Progenitor cell of endocrine pancreas (in vitro differentiated cells): ENCODE results near the gene ZNF160. TPM values are rescaled to one million over a fixed set of nuclear protein-coding genes. Genes with fewer than 3 reads are reported as not detected.

Experiments
- DNase-seq: peaks from one replicate; pipeline ENCODE4 v3.0.0; 2021; ENCODE audit warnings: low spot score; ENCODE audit not compliant: unreplicated experiment
- H3K27ac Mint-ChIP-seq: 2 replicates; pipeline ENCODE4 v1.8.0; 2021; ENCODE audit warnings: mild to moderate bottlenecking, moderate library complexity, mixed read lengths
- H3K27me3 Mint-ChIP-seq: 2 replicates; pipeline ENCODE4 v1.8.0; 2021; ENCODE audit warnings: mixed read lengths
- H3K36me3 Mint-ChIP-seq: 2 replicates; pipeline ENCODE4 v1.8.0; 2022; ENCODE audit warnings: mixed read lengths; ENCODE audit not compliant: insufficient read depth
- H3K4me1 Mint-ChIP-seq: 2 replicates; pipeline ENCODE4 v1.8.0; 2021; ENCODE audit warnings: low read depth, mixed read lengths
- H3K4me3 Mint-ChIP-seq: 2 replicates; pipeline ENCODE4 v1.8.0; 2021; ENCODE audit warnings: low read depth, mild to moderate bottlenecking, moderate library complexity, mixed read lengths
- H3K9me3 Mint-ChIP-seq: 2 replicates; pipeline ENCODE4 v1.8.0; 2021; ENCODE audit warnings: low read depth, mixed read lengths
- CTCF ChIP-seq: fragments of 200-600 bp; sonication (generic); IDR thresholded peaks from one replicate; pipeline ENCODE4 v1.5.0; 2021; ENCODE audit warnings: antibody characterized with exemption, mild to moderate bottlenecking; ENCODE audit not compliant: unreplicated experiment
- total RNA-seq: library from RNA; stranded (reverse); gene quantifications from 2 replicates; pipeline ENCODE4 v1.2.1, GENCODE V29; 2021

ZNF160 gene
- total RNA-seq, 1 donor from 2014 or later = 51.0 TPM

DNA sequence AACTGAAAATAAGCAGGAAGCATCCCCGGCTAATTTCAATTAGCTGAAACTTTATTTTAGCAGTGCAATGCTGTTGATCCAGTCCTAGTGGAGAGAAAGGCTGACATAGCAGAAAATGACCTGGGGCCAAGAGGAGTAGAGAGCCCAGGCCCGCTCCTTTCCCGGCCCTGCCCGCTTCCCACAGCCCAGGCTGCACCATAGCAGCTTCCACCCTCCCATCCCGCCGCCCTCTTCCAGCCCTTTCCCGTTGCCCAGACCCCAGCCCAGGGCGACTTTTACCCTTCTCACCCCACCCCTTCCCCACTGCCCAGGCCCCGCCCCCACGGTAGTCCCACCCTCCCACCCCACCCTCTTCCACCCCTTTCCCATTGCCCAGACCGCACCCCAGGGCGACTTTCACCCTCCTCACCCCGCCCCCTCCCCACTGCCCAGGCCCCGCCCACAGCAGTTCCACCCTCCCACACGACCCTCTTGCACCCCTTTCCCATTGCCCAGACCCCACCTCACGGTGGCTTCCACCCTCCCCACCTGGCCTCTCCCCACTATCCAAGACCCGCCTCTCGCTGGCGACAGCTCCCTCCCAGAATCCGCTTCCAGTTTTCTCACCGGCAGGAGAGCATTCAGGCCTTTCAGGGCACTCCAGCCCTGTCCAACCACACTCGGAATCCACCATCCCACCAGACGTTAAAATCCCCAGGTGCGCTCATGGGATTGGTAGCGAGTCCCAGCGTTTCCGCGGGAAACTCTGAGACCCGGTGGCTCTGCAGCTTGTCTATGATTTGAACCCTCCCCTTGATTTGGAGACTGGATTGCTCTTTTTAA, 8.3 kb downstream of the ZNF160 start:
- DNase-seq = no peak
- peaks cover 14% of the 10 kb centered on the region for H3K36me3 Mint-ChIP-seq

GRCh38 chr19:53092723-53093122, 10.5 kb downstream of the ZNF160 start:
- H3K4me3 Mint-ChIP-seq = no peak overlapping the region
- H3K27ac Mint-ChIP-seq = no peak overlapping the region
- no peak for TF ChIP-seq CTCF
- H3K36me3 Mint-ChIP-seq = peaks cover 16% of the 10 kb centered on the region
- no peaks in the 10 kb centered on the region for H3K27me3 Mint-ChIP-seq
- no peak for DNase-seq
- no peaks in the 10 kb centered on the region for H3K9me3 Mint-ChIP-seq
- peaks cover 16% of the 10 kb centered on the region for H3K4me1 Mint-ChIP-seq

More for the DNA sequence above, 8.3 kb downstream of the ZNF160 start:
- no peak overlapping the region for H3K4me3 Mint-ChIP-seq
- H3K4me1 Mint-ChIP-seq = peaks cover 16% of the 10 kb centered on the region
- H3K9me3 Mint-ChIP-seq = no peaks in the 10 kb centered on the region
- no peak for TF ChIP-seq CTCF
- no peaks in the 10 kb centered on the region for H3K27me3 Mint-ChIP-seq
- H3K27ac Mint-ChIP-seq = peak overlapping the region; percentile 71

DNA sequence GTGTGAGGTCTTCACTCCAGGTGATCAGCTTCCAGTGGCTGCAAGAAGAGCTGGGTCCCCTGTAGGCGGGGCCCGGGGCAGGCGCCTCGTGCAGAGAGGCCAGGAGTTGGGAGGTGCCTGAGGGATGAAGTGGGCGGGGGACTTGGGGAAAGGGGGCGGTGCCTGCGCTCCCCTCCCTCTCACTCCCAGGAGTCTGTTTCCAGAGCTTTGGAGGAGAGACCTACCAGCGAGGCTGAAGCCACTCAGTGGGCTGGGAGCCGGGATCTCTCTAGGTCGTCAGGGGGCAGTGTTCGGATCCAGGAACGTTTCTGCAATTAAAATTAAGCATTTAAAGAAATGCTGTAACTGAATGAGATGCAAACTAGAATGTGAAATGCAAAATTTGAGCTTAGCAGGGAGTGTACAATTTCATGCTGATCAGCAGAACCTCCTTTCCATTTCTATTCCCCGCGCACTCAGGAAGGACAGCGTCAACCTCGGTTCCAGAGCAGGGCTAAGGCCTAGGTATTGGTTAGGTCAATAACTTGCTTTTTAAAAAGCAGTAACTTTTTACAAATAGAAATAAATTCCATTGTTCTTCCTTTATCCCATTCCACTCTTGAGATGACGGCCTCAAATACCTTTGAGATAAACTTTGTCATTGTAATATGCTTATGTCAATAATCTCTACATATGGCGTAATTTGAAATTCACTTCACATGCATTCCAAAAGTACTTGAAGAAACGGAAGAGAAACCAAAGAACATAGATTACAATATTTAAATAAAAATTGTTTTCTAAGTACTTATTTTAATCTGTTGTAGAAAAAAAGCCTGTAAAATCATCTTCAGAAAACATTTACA, 11.6 kb downstream of the ZNF160 start:
- Mint-ChIP-seq H3K36me3 (peaks cover 14% of the 10 kb centered on the region), H3K4me3 (no peak overlapping the region), H3K27me3 (no peaks in the 10 kb centered on the region), H3K9me3 (no peaks in the 10 kb centered on the region), H3K27ac (no peak overlapping the region), H3K4me1 (peaks cover 9% of the 10 kb centered on the region)
- no peak for DNase-seq
- TF ChIP-seq CTCF = no peak

- no peak overlapping the region for H3K27ac Mint-ChIP-seq
- no peak for TF ChIP-seq CTCF
- no peaks in the 10 kb centered on the region for H3K9me3 Mint-ChIP-seq
- H3K4me3 Mint-ChIP-seq = no peak overlapping the region
- H3K27me3 Mint-ChIP-seq = no peaks in the 10 kb centered on the region
- no peak for DNase-seq
- no peaks in the 10 kb centered on the region for H3K4me1 Mint-ChIP-seq
- peaks cover 29% of the 10 kb centered on the region for H3K36me3 Mint-ChIP-seq
Observed at GRCh38 chr19:53088091-53088490, 15.1 kb downstream of the ZNF160 start.

- Mint-ChIP-seq H3K27me3 (no peaks in the 10 kb centered on the region), H3K36me3 (peaks cover 40% of the 10 kb centered on the region), H3K4me3 (no peak overlapping the region), H3K4me1 (no peaks in the 10 kb centered on the region), H3K9me3 (peaks cover under 1% of the 10 kb centered on the region), H3K27ac (no peak overlapping the region)
- no peak for DNase-seq
- no peak for TF ChIP-seq CTCF
Observed at GRCh38 chr19:53086949-53087348, 16.3 kb downstream of the ZNF160 start.
